HepG2 (cell line): Measurements from ENCODE around the gene TCF7L2. TPM values are rescaled to one million over a fixed set of nuclear protein-coding genes. Genes with fewer than 3 reads are reported as not detected.

ENCODE experiments used
- ATAC-seq: fragments of 200-7000 bp; cut with Tn5 transposase; 3 replicates; pipeline ENCODE4 v1.9.1; 2020; ENCODE audit warnings: mild to moderate bottlenecking, moderate library complexity
- BruUV-seq: library from RNA; stranded (reverse); fragments of 400-500 nt; replicated peaks from 2 replicates; lab custom pipeline; 2021; lab: Mats Ljungman, UMichigan
- CTCF ChIA-PET: fragments of 300-600 bp; formaldehyde crosslinking; extraction: SDS; loops from one replicate; lab custom pipeline; 2021; ENCODE audit warnings: low total read pairs, inconsistent platforms, low intra/inter-chr PET ratio; lab: Yijun Ruan, JAX
- POLR2A ChIA-PET: fragments of 350-600 bp; sonication (Branson Sonifier 250); formaldehyde crosslinking; loops from one replicate; lab custom pipeline; 2020; ENCODE audit warnings: antibody characterized with exemption, inconsistent platforms; lab: Yijun Ruan, JAX
- DNase-seq: peaks from one replicate; pipeline ENCODE4 v3.0.0-alpha.2; 2015; ENCODE audit warnings: low spot score
- FAIRE-seq: peaks from 3 replicates; lab custom pipeline; 2011; peaks lifted over from hg19 to GRCh38; lab: Jason Lieb, UNC
- H2AFZ ChIP-seq: one replicate; pipeline ENCODE4 v1.6.1; 2011; ENCODE audit warnings: low read length, inconsistent platforms
- H3K27ac ChIP-seq: fragments of 300-600 bp; 3 replicates; pipeline ENCODE4 v1.8.0; 2011; ENCODE audit warnings: mixed run types, mild to moderate bottlenecking, mixed read lengths, low read length, inconsistent platforms; ENCODE audit not compliant: insufficient read depth; ENCODE audit errors: extremely low read length
- H3K27me3 ChIP-seq, 2 experiments: fragments of 200-600 bp in 1 of 2; 2 replicates in 1 of 2; 3 replicates in 1 of 2; pipeline versions ENCODE4 v1.6.0 to v1.8.0; 2011; ENCODE audit warnings: low read length in 2 of 2, mild to moderate bottlenecking in 2 of 2, moderate library complexity in 2 of 2, inconsistent platforms in 1 of 2; ENCODE audit not compliant: insufficient read depth in 2 of 2, control insufficient read depth in 1 of 2
- H3K36me3 ChIP-seq, 2 experiments: fragments of 200-600 bp in 1 of 2; replicated peaks in 1 of 2; 2 replicates in 1 of 2; 3 replicates in 1 of 2; pipeline versions ENCODE4 v1.5.1 to v1.8.0; 2011; ENCODE audit warnings: low read length in 2 of 2, inconsistent platforms in 1 of 2; ENCODE audit not compliant: insufficient read depth in 2 of 2, control insufficient read depth in 1 of 2
- H3K4me1 ChIP-seq: 2 replicates; pipeline ENCODE4 v1.5.1; 2012; ENCODE audit warnings: low read length, inconsistent platforms; ENCODE audit not compliant: insufficient read depth
- H3K4me2 ChIP-seq: 2 replicates; pipeline ENCODE4 v1.6.0; 2011; ENCODE audit warnings: low read depth, low read length, inconsistent platforms
- H3K4me3 ChIP-seq, 3 experiments: fragments of 200-600 bp in 1 of 3; sonication (generic), shearing (Covaris generic) in 1 of 3; replicated peaks in 1 of 3; 2 replicates each; pipeline ENCODE4 v1.5.1; 2011 to 2016; ENCODE audit warnings: low read length in 3 of 3, inconsistent platforms in 2 of 3, low read depth in 2 of 3, mild to moderate bottlenecking in 2 of 3, control low read depth in 1 of 3, mixed read lengths in 1 of 3; ENCODE audit not compliant: insufficient read depth in 1 of 3
- H3K79me2 ChIP-seq: one replicate; pipeline ENCODE4 v1.6.1; 2011; ENCODE audit warnings: low read length, inconsistent platforms; ENCODE audit not compliant: insufficient read depth
- H3K9ac ChIP-seq: 2 replicates; pipeline ENCODE4 v1.6.0; 2011; ENCODE audit warnings: mild to moderate bottlenecking, low read depth, low read length, inconsistent platforms; ENCODE audit not compliant: insufficient read depth
- H3K9me3 ChIP-seq: 2 replicates; pipeline ENCODE4 v1.5.1; 2012; ENCODE audit warnings: mild to moderate bottlenecking, low read length
- H4K20me1 ChIP-seq: 2 replicates; pipeline ENCODE4 v1.6.0; 2011; ENCODE audit warnings: inconsistent platforms, mild to moderate bottlenecking, low read length, moderate library complexity; ENCODE audit not compliant: insufficient read depth
- CTCF ChIP-seq: sonication (generic); formaldehyde crosslinking; IDR thresholded peaks from 2 replicates; pipeline ENCODE4 v1.5.0; 2020; ENCODE audit warnings: mild to moderate bottlenecking, missing genetic modification reagents, moderate library complexity
- RELA ChIP-seq: sonication (generic); formaldehyde crosslinking; IDR thresholded peaks from 2 replicates; pipeline ENCODE4 v1.4.0; 2020; ENCODE audit warnings: missing genetic modification reagents
- STAG1 ChIP-seq: sonication (generic); formaldehyde crosslinking; IDR thresholded peaks from 2 replicates; pipeline ENCODE4 v1.4.0; 2020; ENCODE audit warnings: missing genetic modification reagents
- WIZ ChIP-seq: sonication (generic); formaldehyde crosslinking; IDR thresholded peaks from 2 replicates; pipeline ENCODE4 v1.5.1; 2020; ENCODE audit warnings: mild to moderate bottlenecking, missing genetic modification reagents
- ZNF740 ChIP-seq: sonication (generic); formaldehyde crosslinking; IDR thresholded peaks from 2 replicates; pipeline ENCODE4 v1.4.0; 2020; ENCODE audit warnings: missing genetic modification reagents
- ZNF790 ChIP-seq: sonication (generic); formaldehyde crosslinking; IDR thresholded peaks from 2 replicates; pipeline ENCODE4 v1.8.0; 2022; ENCODE audit warnings: missing genetic modification reagents, mild to moderate bottlenecking, borderline replicate concordance
- whole genome bisulfite sequencing: methylation state at CpG from one replicate; pipeline ENCODE4 v1.1.6; 2017; ENCODE audit warnings: low lambda C conversion rate; 5-methylcytosine and 5-hydroxymethylcytosine counted together
- in situ Hi-C: cut with HindIII; loops from 2 replicates; pipeline ENCODE4 v1.10.0; 2017; ENCODE audit warnings: low pct_unique_long_range_greater_than_20kb; ENCODE audit not compliant: extremely low pct_ligation_motif_present
- intact Hi-C: fragments of 100-400 bp; cut with micrococcal nuclease; formaldehyde crosslinking; loops from one replicate; pipeline ENCODE4 v1.10.0; 2022; ENCODE audit not compliant: unreplicated experiment
- polyA plus RNA-seq, 8 experiments: library from polyadenylated mRNA; depleted of rRNA in 3 of 8; stranded (reverse) in 7 of 8; unstranded in 1 of 8; fragments of >200 nt; fragmentation: Illumina TruSeq in 4 of 8; extraction: Trizol in 4 of 8; gene quantifications; 2 replicates each; pipeline versions ENCODE4 v1.2.1 to v1.2.3, GENCODE V29; 2011 to 2016; ENCODE audit warnings: low read depth in 4 of 8, missing spikeins in 1 of 8, mixed read lengths in 1 of 8; ENCODE audit not compliant: insufficient read depth in 1 of 8
- total RNA-seq, 5 experiments: library from RNA; depleted of rRNA; stranded (reverse); fragments of >200 nt; fragmentation: Illumina TruSeq; extraction: Trizol; gene quantifications; 2 replicates each; pipeline ENCODE4 v1.2.3, GENCODE V29; 2016; ENCODE audit warnings: low read depth in 1 of 5

TCF7L2 gene
- total and polyA plus RNA-seq, 2 of the 13 experiments (the other 11 are each of a cell fraction or from before 2014, with no cell fraction given): 3.9 to 13.7 TPM

- ATAC-seq (no peak), DNase-seq (no peak), FAIRE-seq (no peak)
- peaks cover 5% of the 10 kb centered on the region for H3K9me3 ChIP-seq
- in situ Hi-C loops (no loop called here), intact Hi-C loops (no loop called here)
- no peaks in the 10 kb centered on the region for H3K36me3 ChIP-seq
- no TSS peak for BruUV-seq
- no peak overlapping the region for H3K4me2 ChIP-seq
- H3K27me3 ChIP-seq: no peaks in the 10 kb centered on the region
- no peaks in the 10 kb centered on the region for H4K20me1 ChIP-seq
- POLR2A ChIA-PET: no interaction called here
- H3K79me2 ChIP-seq: no peaks in the 10 kb centered on the region
- H3K4me1 ChIP-seq: no peaks in the 10 kb centered on the region
- H3K9ac ChIP-seq: no peak overlapping the region
- CTCF ChIA-PET: no interaction called here
- TF ChIP-seq ZNF740 (CRISPR knock-in tag): no peak
- TF ChIP-seq ZNF790 (CRISPR knock-in tag): no peak
- H3K4me3 ChIP-seq: no peak overlapping the region
- WGBS: 40% methylated on average over 4 of the region's 4 CpGs
- no peak overlapping the region for H2AFZ ChIP-seq
- H3K27ac ChIP-seq: no peak overlapping the region
Measured at GRCh38 chr10:113213035-113213434, 263.0 kb downstream of the TCF7L2 start.

GRCh38 chr10:113214331-113214730 lies 264.3 kb downstream of the TCF7L2 start:
- WGBS: 32% methylated on average over 4 of the region's 4 CpGs
- FAIRE-seq (no peak), ATAC-seq (no peak), DNase-seq (peak; percentile 7)
- Histone ChIP-seq H2AFZ (no peak overlapping the region), H3K27ac (no peak overlapping the region), H3K9me3 (no peaks in the 10 kb centered on the region), H3K36me3 (no peaks in the 10 kb centered on the region), H3K4me1 (no peaks in the 10 kb centered on the region), H3K4me2 (no peak overlapping the region), H3K9ac (no peak overlapping the region), H3K27me3 (no peaks in the 10 kb centered on the region), H4K20me1 (no peaks in the 10 kb centered on the region), H3K79me2 (no peaks in the 10 kb centered on the region), H3K4me3 (no peak overlapping the region)
- intact Hi-C loops: no loop called here
- in situ Hi-C loops: no loop called here
- no TSS peak for BruUV-seq
- POLR2A ChIA-PET: no interaction called here
- CTCF ChIA-PET: no interaction called here
- TF ChIP-seq WIZ (no peak), STAG1 (peak; percentile 41), CTCF (peak; percentile 40), RELA (no peak)
